B cell (primary cell): Measurements from ENCODE around the gene RNU4-1. TPM values are rescaled to one million over a fixed set of nuclear protein-coding genes. Genes with fewer than 3 reads are reported as not detected.

Experiments
- ATAC-seq: fragments of 200-7000 bp; cut with Tn5 transposase; one replicate; pipeline ENCODE4 v1.10.0; 2021; ENCODE audit warnings: low read depth, mild to moderate bottlenecking, moderate number of reproducible peaks, moderate library complexity
- CTCF ChIA-PET: fragments of 350-600 bp; sonication (Branson Sonifier 250); formaldehyde crosslinking; loops from one replicate; lab custom pipeline; 2021; ENCODE audit warnings: antibody characterized with exemption, inconsistent platforms; lab: Charles Lee
- POLR2A ChIA-PET: fragments of 350-600 bp; sonication (Branson Sonifier 250); formaldehyde crosslinking; loops from one replicate; lab custom pipeline; 2021; ENCODE audit warnings: antibody characterized with exemption; lab: Charles Lee
- DNase-seq: peaks from one replicate; pipeline ENCODE4 v3.0.0; 2013
- H2AFZ ChIP-seq: 2 replicates; pipeline ENCODE4 v1.6.1; 2012; ENCODE audit warnings: mild to moderate bottlenecking, low read depth, low read length; ENCODE audit not compliant: insufficient read depth, poor library complexity, severe bottlenecking
- H3K27ac ChIP-seq, 2 donors: 1 replicate in 1 of 2; 2 replicates in 1 of 2; pipeline ENCODE4 v1.5.1; 2012 to 2013; ENCODE audit warnings: low read length in 2 of 2, mild to moderate bottlenecking in 2 of 2, moderate library complexity in 1 of 2
- H3K27me3 ChIP-seq, 4 experiments: fragments of 200-600 bp in 1 of 4; sonication (generic) in 1 of 4; replicated peaks in 1 of 4; 1 replicate in 2 of 4; 2 replicates in 2 of 4; pipeline versions ENCODE4 v1.6.1 to v1.7.0; 2013 to 2016; ENCODE audit warnings: low read length in 3 of 4, mild to moderate bottlenecking in 2 of 4, mixed read lengths in 1 of 4, moderate library complexity in 1 of 4; ENCODE audit not compliant: insufficient read depth in 4 of 4, control insufficient read depth in 3 of 4; ENCODE audit errors: control extremely low read depth in 1 of 4
- H3K36me3 ChIP-seq, 2 experiments: replicated peaks in 1 of 2; 1 replicate in 1 of 2; 2 replicates in 1 of 2; pipeline versions ENCODE4 v1.6.1 to v1.7.1; 2013; ENCODE audit warnings: low read length in 1 of 2; ENCODE audit not compliant: insufficient read depth in 2 of 2, control insufficient read depth in 1 of 2; ENCODE audit errors: control extremely low read depth in 1 of 2, extremely low read depth in 1 of 2
- H3K4me1 ChIP-seq, 2 donors: fragments of 200-600 bp in 1 of 2; sonication (generic) in 1 of 2; 1 replicate in 1 of 2; 2 replicates in 1 of 2; pipeline versions ENCODE4 v1.5.1 to v1.6.1; 2013 to 2017; ENCODE audit warnings: low read length in 2 of 2; ENCODE audit not compliant: control insufficient read depth in 2 of 2, insufficient read depth in 2 of 2
- H3K4me2 ChIP-seq: replicated peaks from 2 replicates; pipeline ENCODE3; 2012; ENCODE audit warnings: mild to moderate bottlenecking, low read depth, low read length; ENCODE audit not compliant: poor library complexity, severe bottlenecking
- H3K4me3 ChIP-seq, 5 experiments: fragments of 200-600 bp in 1 of 5; sonication (generic) in 1 of 5; 1 replicate in 3 of 5; 2 replicates in 2 of 5; pipeline versions ENCODE4 v1.5.1 to v1.7.0; 2011 to 2016; ENCODE audit warnings: low read length in 4 of 5, mild to moderate bottlenecking in 4 of 5, low read depth in 2 of 5, control low read depth in 1 of 5, moderate library complexity in 1 of 5; ENCODE audit not compliant: insufficient read depth in 1 of 5; ENCODE audit errors: control extremely low read depth in 1 of 5, extremely low read depth in 1 of 5
- H3K79me2 ChIP-seq: fragments of 200-600 bp; sonication (generic); one replicate; pipeline ENCODE4 v1.6.0; 2016; ENCODE audit warnings: low read length; ENCODE audit not compliant: control insufficient read depth, insufficient read depth
- H3K9ac ChIP-seq: fragments of 200-600 bp; sonication (generic); 2 replicates; pipeline ENCODE4 v1.6.1; 2017; ENCODE audit warnings: mild to moderate bottlenecking, low read length, moderate library complexity
- H3K9me3 ChIP-seq, 3 donors: one replicate each; pipeline versions ENCODE4 v1.6.1 to v1.7.1; 2013; ENCODE audit warnings: low read length in 2 of 3; ENCODE audit not compliant: control insufficient read depth in 2 of 3, insufficient read depth in 1 of 3; ENCODE audit errors: control extremely low read depth in 1 of 3
- H4K20me1 ChIP-seq: 2 replicates; pipeline ENCODE4 v1.6.0; 2012; ENCODE audit warnings: mild to moderate bottlenecking, low read length; ENCODE audit not compliant: insufficient read depth, control insufficient read depth, poor library complexity, severe bottlenecking
- H3K27ac Mint-ChIP-seq: one replicate; pipeline ENCODE4 v1.8.0; 2021; ENCODE audit warnings: mixed read lengths
- H3K27me3 Mint-ChIP-seq: one replicate; pipeline ENCODE4 v1.8.0; 2021; ENCODE audit warnings: mixed read lengths
- H3K4me1 Mint-ChIP-seq: one replicate; pipeline ENCODE4 v1.8.0; 2021; ENCODE audit warnings: mixed read lengths
- H3K4me3 Mint-ChIP-seq: one replicate; pipeline ENCODE4 v1.8.0; 2021; ENCODE audit warnings: mixed read lengths
- H3K9me3 Mint-ChIP-seq: one replicate; pipeline ENCODE4 v1.8.0; 2022; ENCODE audit warnings: mixed read lengths; ENCODE audit not compliant: insufficient read depth
- EZH2 ChIP-seq: IDR thresholded peaks from 2 replicates; pipeline ENCODE4 v1.6.1; 2012; ENCODE audit warnings: borderline replicate concordance, low read depth, mild to moderate bottlenecking, moderate library complexity, low read length; ENCODE audit not compliant: insufficient read depth, poor library complexity, severe bottlenecking
- WGBS: methylation state at CpG from one replicate; pipeline ENCODE4 v1.1.5; 2013; ENCODE audit warnings: missing lambda C conversion rate; ENCODE audit not compliant: insufficient coverage; 5-methylcytosine and 5-hydroxymethylcytosine counted together
- intact Hi-C: fragments of 100-400 bp; cut with micrococcal nuclease; formaldehyde crosslinking; loops from one replicate; pipeline ENCODE4 v1.10.0; 2022
- polyA plus RNA-seq: library from polyadenylated mRNA; depleted of rRNA; stranded (reverse); fragments of >200 nt; gene quantifications from 2 replicates; pipeline ENCODE4 v1.2.3, GENCODE V29; 2012
- total RNA-seq, 2 donors: library from RNA; stranded (reverse); fragments of 120-200 nt in 1 of 2; gene quantifications; 1 replicate in 1 of 2; 2 replicates in 1 of 2; pipeline versions ENCODE4 v1.2.3 to v1.2.4, GENCODE V29; 2013 to 2022
- TF ChIP-seq, protein P1 (sequence below): fragments of 200-600 bp; IDR thresholded peaks from one replicate; pipeline ENCODE4 v1.8.0; 2022; ENCODE audit warnings: antibody characterized with exemption, mild to moderate bottlenecking

The RNU4-1 gene
- total and polyA plus RNA-seq, 2 donors (not counting 1 experiment from before 2014, with no cell fraction given) = 3,269 TPM; not detected in 1

DNA sequence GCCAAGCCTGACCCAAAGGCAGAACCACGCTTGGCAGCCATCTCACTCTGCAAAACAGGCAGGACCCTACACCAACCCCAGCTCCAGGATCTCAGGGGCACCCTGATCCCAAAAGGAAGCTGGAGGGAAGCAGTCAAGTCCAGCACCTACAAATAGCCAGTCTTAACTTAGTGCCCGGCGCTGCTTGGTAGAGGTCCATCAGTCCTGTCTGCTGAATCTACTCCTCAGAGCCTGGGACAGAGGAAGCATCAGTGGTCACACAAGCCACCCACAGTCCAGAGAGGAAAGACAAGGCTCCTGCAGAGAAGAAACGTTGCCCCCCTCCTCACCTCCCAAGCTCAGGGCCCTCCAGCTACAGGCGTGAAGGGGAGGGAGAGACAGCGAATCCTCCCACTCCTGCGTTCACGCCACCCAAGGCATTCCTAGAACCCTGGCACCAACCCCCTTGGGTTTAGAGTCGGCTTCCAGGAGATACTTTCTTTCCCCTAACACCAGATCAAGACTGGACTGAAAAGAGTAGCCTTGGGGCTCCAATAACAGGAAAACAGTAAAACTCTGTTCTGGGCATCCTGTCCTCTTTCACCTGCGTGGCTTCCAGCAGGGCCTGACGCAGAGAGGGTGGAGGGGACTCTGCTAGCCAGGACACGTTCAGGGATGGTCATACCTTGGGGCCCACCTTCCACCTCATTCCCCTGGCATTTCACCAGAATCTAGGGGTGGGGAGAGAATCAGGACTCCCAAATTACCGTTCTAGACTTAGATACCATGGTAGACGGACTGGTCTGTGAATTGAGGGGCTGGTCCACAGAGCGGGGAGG, 28.7 kb downstream of the RNU4-1 start:
- H3K4me3 ChIP-seq = peak overlapping the region in 1 of 5 experiments; percentile 56
- Mint-ChIP-seq H3K4me3 (peak overlapping the region; percentile 84), H3K9me3 (no peaks in the 10 kb centered on the region), H3K4me1 (peaks cover 24% of the 10 kb centered on the region), H3K27ac (peak overlapping the region; percentile 70), H3K27me3 (peaks cover 45% of the 10 kb centered on the region)
- H4K20me1 ChIP-seq = peaks cover 5% of the 10 kb centered on the region
- no peak overlapping the region for H3K9ac ChIP-seq
- peak overlapping the region; percentile 90 for H3K4me2 ChIP-seq
- peak; percentile 30 for DNase-seq
- TF ChIP-seq, protein P1, sequence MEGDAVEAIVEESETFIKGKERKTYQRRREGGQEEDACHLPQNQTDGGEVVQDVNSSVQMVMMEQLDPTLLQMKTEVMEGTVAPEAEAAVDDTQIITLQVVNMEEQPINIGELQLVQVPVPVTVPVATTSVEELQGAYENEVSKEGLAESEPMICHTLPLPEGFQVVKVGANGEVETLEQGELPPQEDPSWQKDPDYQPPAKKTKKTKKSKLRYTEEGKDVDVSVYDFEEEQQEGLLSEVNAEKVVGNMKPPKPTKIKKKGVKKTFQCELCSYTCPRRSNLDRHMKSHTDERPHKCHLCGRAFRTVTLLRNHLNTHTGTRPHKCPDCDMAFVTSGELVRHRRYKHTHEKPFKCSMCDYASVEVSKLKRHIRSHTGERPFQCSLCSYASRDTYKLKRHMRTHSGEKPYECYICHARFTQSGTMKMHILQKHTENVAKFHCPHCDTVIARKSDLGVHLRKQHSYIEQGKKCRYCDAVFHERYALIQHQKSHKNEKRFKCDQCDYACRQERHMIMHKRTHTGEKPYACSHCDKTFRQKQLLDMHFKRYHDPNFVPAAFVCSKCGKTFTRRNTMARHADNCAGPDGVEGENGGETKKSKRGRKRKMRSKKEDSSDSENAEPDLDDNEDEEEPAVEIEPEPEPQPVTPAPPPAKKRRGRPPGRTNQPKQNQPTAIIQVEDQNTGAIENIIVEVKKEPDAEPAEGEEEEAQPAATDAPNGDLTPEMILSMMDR = no peak
- no peak for TF ChIP-seq EZH2
- H3K79me2 ChIP-seq = no peaks in the 10 kb centered on the region
- ATAC-seq = no peak
- no peaks in the 10 kb centered on the region for H3K36me3 ChIP-seq
- ChIA-PET POLR2A (interaction anchor here (0.7 to 2.7 kb wide), 4 partner anchors 28 to 1967 kb away, joined by 3 to 13 read pairs (median 4); partner anchors contain the start of gene RNU4-2), CTCF (interaction anchor here (0.5 to 11.9 kb wide), 5 partner anchors 11 to 52 kb away, joined by 3 to 313 read pairs (median 4); partner anchors contain the start of genes RNU4-1 and RNU4-2)
- no peaks in the 10 kb centered on the region for H3K9me3 ChIP-seq
- H3K27ac ChIP-seq = no peak overlapping the region
- intact Hi-C loops = loop anchor here (2.0 kb wide), 1 partner anchor 13 kb away; no protein-coding TSS in a partner anchor
- WGBS = 80% methylated on average over 11 of the region's 15 CpGs
- no peak overlapping the region for H2AFZ ChIP-seq
- H3K4me1 ChIP-seq = peaks cover 28 to 35% of the 10 kb centered on the region in 2 donors
- H3K27me3 ChIP-seq = peaks cover 0 to 73% (median 36%) of the 10 kb centered on the region in 4 experiments
